ENCODE data around the gene MTREX.

Gene MTREX

GRCh38 chr5:55325621-55326020, 17.8 kb downstream of the MTREX start:
- no peak for DNase-seq

GRCh38 chr5:55327281-55327680, 19.5 kb downstream of the MTREX start:
- no peak for DNase-seq

GRCh38 chr5:55331321-55331720, 23.5 kb downstream of the MTREX start:
- DNase-seq: no peak

GRCh38 chr5:55333017-55333416, 25.2 kb downstream of the MTREX start:
- no peak for DNase-seq

- DNase-seq: no peak
Observed at GRCh38 chr5:55333811-55334210, 26.0 kb downstream of the MTREX start.

- DNase-seq: no peak
Observed at GRCh38 chr5:55338092-55338613, 30.4 kb downstream of the MTREX start.

- DNase-seq: peak; percentile 6
Observed at GRCh38 chr5:55338810-55339243, 31.0 kb downstream of the MTREX start.

- no peak for DNase-seq
Observed at GRCh38 chr5:55343107-55343506, 35.3 kb downstream of the MTREX start.

- no peak for DNase-seq
Observed at GRCh38 chr5:55343609-55344008, 35.8 kb downstream of the MTREX start.

GRCh38 chr5:55344392-55344992, 36.7 kb downstream of the MTREX start:
- peak; percentile 62 for DNase-seq

- DNase-seq: no peak
Observed at GRCh38 chr5:55345327-55345726, 37.5 kb downstream of the MTREX start.

GRCh38 chr5:55347786-55348185, 40.0 kb downstream of the MTREX start:
- no peak for DNase-seq

- DNase-seq: no peak
Observed at GRCh38 chr5:55350754-55351153, 43.0 kb downstream of the MTREX start.

- no peak for DNase-seq
Observed at GRCh38 chr5:55356896-55357295, 49.1 kb downstream of the MTREX start.

GRCh38 chr5:55360190-55360589, 52.4 kb downstream of the MTREX start:
- DNase-seq: no peak

- no peak for DNase-seq
Observed at GRCh38 chr5:55363856-55364255, 56.1 kb downstream of the MTREX start.

GRCh38 chr5:55364537-55365055, 56.8 kb downstream of the MTREX start:
- no peak for DNase-seq

GRCh38 chr5:55370291-55370925, 62.6 kb downstream of the MTREX start:
- no peak for DNase-seq

GRCh38 chr5:55371145-55371544, 63.4 kb downstream of the MTREX start:
- no peak for DNase-seq

- DNase-seq: no peak
Observed at GRCh38 chr5:55372130-55372925, 64.5 kb downstream of the MTREX start.

GRCh38 chr5:55377810-55378209, 70.0 kb downstream of the MTREX start:
- no peak for DNase-seq

- no peak for DNase-seq
Observed at GRCh38 chr5:55383254-55383653, 75.5 kb downstream of the MTREX start.

- DNase-seq: no peak
Observed at GRCh38 chr5:55384072-55384471, 76.3 kb downstream of the MTREX start.

GRCh38 chr5:55385227-55385626, 77.4 kb downstream of the MTREX start:
- no peak for DNase-seq
